Measurements from ENCODE around the gene SEC62. TPM values are rescaled to one million over a fixed set of nuclear protein-coding genes. Genes with fewer than 3 reads are reported as not detected.
"Not testable (repeated sequence)": the region's sequence is repeated elsewhere in the genome, so short reads cannot be mapped to it uniquely, and the experiment has no call there.

Gene SEC62
- total RNA-seq, 1 experiment from 2014 or later: 34.6 TPM

- no peak for DNase-seq (ENCODE audit: low read depth, low spot score)
- in situ Hi-C loops (cut with HindIII; ENCODE audit: low pct_unique_long_range_greater_than_20kb, low sequenced_read_pairs): no loop called here
These were observed 35.6 kb downstream of the SEC62 start for GRCh38 chr3:170002231-170002630.

- in situ Hi-C loops (cut with HindIII; ENCODE audit: low pct_unique_long_range_greater_than_20kb, low sequenced_read_pairs): no loop called here
- no peak for DNase-seq (ENCODE audit: low read depth, low spot score)
These were observed 36.3 kb downstream of the SEC62 start for GRCh38 chr3:170002879-170003278.

- in situ Hi-C loops (cut with HindIII; ENCODE audit: low pct_unique_long_range_greater_than_20kb, low sequenced_read_pairs): no loop called here
- DNase-seq (ENCODE audit: low read depth, low spot score): no peak
These were observed 37.3 kb downstream of the SEC62 start for GRCh38 chr3:170003881-170004356.

GRCh38 chr3:170007031-170007663 is 40.5 kb downstream of the SEC62 start:
- DNase-seq (ENCODE audit: low read depth, low spot score): no peak
- in situ Hi-C loops (cut with HindIII; ENCODE audit: low pct_unique_long_range_greater_than_20kb, low sequenced_read_pairs): no loop called here

GRCh38 chr3:170010498-170010897 is 43.9 kb downstream of the SEC62 start:
- in situ Hi-C loops (cut with HindIII; ENCODE audit: low pct_unique_long_range_greater_than_20kb, low sequenced_read_pairs): no loop called here
- DNase-seq (ENCODE audit: low read depth, low spot score): no peak

- in situ Hi-C loops (cut with HindIII; ENCODE audit: low pct_unique_long_range_greater_than_20kb, low sequenced_read_pairs): no loop called here
- no peak for DNase-seq (ENCODE audit: low read depth, low spot score)
These were observed 46.2 kb downstream of the SEC62 start for GRCh38 chr3:170012683-170013400.

GRCh38 chr3:170016057-170016456 is 49.5 kb downstream of the SEC62 start:
- DNase-seq (ENCODE audit: low read depth, low spot score): no peak
- in situ Hi-C loops (cut with HindIII; ENCODE audit: low pct_unique_long_range_greater_than_20kb, low sequenced_read_pairs): no loop called here

- in situ Hi-C loops (cut with HindIII; ENCODE audit: low pct_unique_long_range_greater_than_20kb, low sequenced_read_pairs); DNase-seq (ENCODE audit: low read depth, low spot score): not testable (repeated sequence)
These were observed 52.7 kb downstream of the SEC62 start for GRCh38 chr3:170019306-170019705.

- in situ Hi-C loops (cut with HindIII; ENCODE audit: low pct_unique_long_range_greater_than_20kb, low sequenced_read_pairs): no loop called here
- no peak for DNase-seq (ENCODE audit: low read depth, low spot score)
These were observed 54.5 kb downstream of the SEC62 start for GRCh38 chr3:170021083-170021482.

GRCh38 chr3:170022336-170022735 is 55.7 kb downstream of the SEC62 start:
- in situ Hi-C loops (cut with HindIII; ENCODE audit: low pct_unique_long_range_greater_than_20kb, low sequenced_read_pairs): no loop called here

GRCh38 chr3:170023165-170023564 is 56.6 kb downstream of the SEC62 start:
- no peak for DNase-seq (ENCODE audit: low read depth, low spot score)
- in situ Hi-C loops (cut with HindIII; ENCODE audit: low pct_unique_long_range_greater_than_20kb, low sequenced_read_pairs): no loop called here

More at GRCh38 chr3:170022336-170022735, 55.7 kb downstream of the SEC62 start:
- DNase-seq (ENCODE audit: low read depth, low spot score): no peak

- DNase-seq (ENCODE audit: low read depth, low spot score): no peak
- in situ Hi-C loops (cut with HindIII; ENCODE audit: low pct_unique_long_range_greater_than_20kb, low sequenced_read_pairs): no loop called here
These were observed 58.0 kb downstream of the SEC62 start for GRCh38 chr3:170024581-170024980.

- DNase-seq (ENCODE audit: low read depth, low spot score): no peak
- in situ Hi-C loops (cut with HindIII; ENCODE audit: low pct_unique_long_range_greater_than_20kb, low sequenced_read_pairs): no loop called here
These were observed 60.9 kb downstream of the SEC62 start for GRCh38 chr3:170027233-170028102.

GRCh38 chr3:170033489-170033888 is 66.9 kb downstream of the SEC62 start:
- no peak for DNase-seq (ENCODE audit: low read depth, low spot score)
- in situ Hi-C loops (cut with HindIII; ENCODE audit: low pct_unique_long_range_greater_than_20kb, low sequenced_read_pairs): no loop called here

- in situ Hi-C loops (cut with HindIII; ENCODE audit: low pct_unique_long_range_greater_than_20kb, low sequenced_read_pairs): no loop called here
These were observed 71.1 kb downstream of the SEC62 start, which contains the start of gene GPR160 for GRCh38 chr3:170037463-170038433. Gene GPR160, plus strand, starts transcription at chr3:170037995. Its CDS starts 45,978 bp downstream, at chr3:170083973.

GRCh38 chr3:170038434-170039110 is 72.0 kb downstream of the SEC62 start:
- in situ Hi-C loops (cut with HindIII; ENCODE audit: low pct_unique_long_range_greater_than_20kb, low sequenced_read_pairs): no loop called here
- no peak for DNase-seq (ENCODE audit: low read depth, low spot score)

More at GRCh38 chr3:170037463-170038433, 71.1 kb downstream of the SEC62 start, which contains the start of gene GPR160:
- peak; percentile 53 for DNase-seq (ENCODE audit: low read depth, low spot score)

All from SK-MEL-5 (cell line).